Measurements from ENCODE around the gene TMX1. TPM values are rescaled to one million over a fixed set of nuclear protein-coding genes. Genes with fewer than 3 reads are reported as not detected.

TMX1 gene
- total RNA-seq, 1 donor from 2014 or later = 29.9 TPM

GRCh38 chr14:51224551-51224950, 15.5 kb upstream of the TMX1 start:
- H3K36me3 Mint-ChIP-seq (ENCODE audit: unreplicated experiment) = no peaks in the 10 kb centered on the region
- H3K27me3 Mint-ChIP-seq (ENCODE audit: unreplicated experiment) = no peaks in the 10 kb centered on the region
- no peak for TF ChIP-seq CTCF (IDR thresholded peaks at IDR 0.05)
- H3K27ac Mint-ChIP-seq (ENCODE audit: unreplicated experiment) = no peak overlapping the region
- DNase-seq (ENCODE audit: extremely low spot score, unreplicated experiment) = no peak
- no peaks in the 10 kb centered on the region for H3K4me1 Mint-ChIP-seq (ENCODE audit: unreplicated experiment)
- H3K9me3 Mint-ChIP-seq (ENCODE audit: unreplicated experiment) = peaks cover 6% of the 10 kb centered on the region
- no peak overlapping the region for H3K4me3 Mint-ChIP-seq (ENCODE audit: unreplicated experiment)

GRCh38 chr14:51225751-51226150, 14.3 kb upstream of the TMX1 start:
- no peak for TF ChIP-seq CTCF (IDR thresholded peaks at IDR 0.05)
- Mint-ChIP-seq H3K27me3 (ENCODE audit: unreplicated experiment) (no peaks in the 10 kb centered on the region), H3K9me3 (ENCODE audit: unreplicated experiment) (peaks cover 6% of the 10 kb centered on the region), H3K27ac (ENCODE audit: unreplicated experiment) (no peak overlapping the region), H3K4me3 (ENCODE audit: unreplicated experiment) (no peak overlapping the region), H3K36me3 (ENCODE audit: unreplicated experiment) (no peaks in the 10 kb centered on the region), H3K4me1 (ENCODE audit: unreplicated experiment) (no peaks in the 10 kb centered on the region)
- DNase-seq (ENCODE audit: extremely low spot score, unreplicated experiment) = no peak

GRCh38 chr14:51228391-51228790, 11.7 kb upstream of the TMX1 start:
- Mint-ChIP-seq H3K27me3 (ENCODE audit: unreplicated experiment) (no peaks in the 10 kb centered on the region), H3K4me1 (ENCODE audit: unreplicated experiment) (peaks cover 6% of the 10 kb centered on the region)

GRCh38 chr14:51228890-51229289, 11.2 kb upstream of the TMX1 start:
- TF ChIP-seq CTCF (IDR thresholded peaks at IDR 0.05) = no peak
- no peaks in the 10 kb centered on the region for H3K9me3 Mint-ChIP-seq (ENCODE audit: unreplicated experiment)
- DNase-seq (ENCODE audit: extremely low spot score, unreplicated experiment) = no peak
- H3K27ac Mint-ChIP-seq (ENCODE audit: unreplicated experiment) = no peak overlapping the region
- H3K4me1 Mint-ChIP-seq (ENCODE audit: unreplicated experiment) = peaks cover 6% of the 10 kb centered on the region
- H3K4me3 Mint-ChIP-seq (ENCODE audit: unreplicated experiment) = no peak overlapping the region
- H3K27me3 Mint-ChIP-seq (ENCODE audit: unreplicated experiment) = no peaks in the 10 kb centered on the region
- H3K36me3 Mint-ChIP-seq (ENCODE audit: unreplicated experiment) = no peaks in the 10 kb centered on the region

More at GRCh38 chr14:51228391-51228790, 11.7 kb upstream of the TMX1 start:
- no peak overlapping the region for H3K27ac Mint-ChIP-seq (ENCODE audit: unreplicated experiment)
- no peaks in the 10 kb centered on the region for H3K36me3 Mint-ChIP-seq (ENCODE audit: unreplicated experiment)
- DNase-seq (ENCODE audit: extremely low spot score, unreplicated experiment) = no peak
- no peak overlapping the region for H3K4me3 Mint-ChIP-seq (ENCODE audit: unreplicated experiment)
- TF ChIP-seq CTCF (IDR thresholded peaks at IDR 0.05) = no peak
- peaks cover 5% of the 10 kb centered on the region for H3K9me3 Mint-ChIP-seq (ENCODE audit: unreplicated experiment)

GRCh38 chr14:51236314-51236713, 3.7 kb upstream of the TMX1 start:
- no peak overlapping the region for H3K4me3 Mint-ChIP-seq (ENCODE audit: unreplicated experiment)
- TF ChIP-seq CTCF (IDR thresholded peaks at IDR 0.05) = no peak
- no peaks in the 10 kb centered on the region for H3K36me3 Mint-ChIP-seq (ENCODE audit: unreplicated experiment)
- H3K27ac Mint-ChIP-seq (ENCODE audit: unreplicated experiment) = no peak overlapping the region
- peaks cover 6% of the 10 kb centered on the region for H3K4me1 Mint-ChIP-seq (ENCODE audit: unreplicated experiment)
- no peaks in the 10 kb centered on the region for H3K9me3 Mint-ChIP-seq (ENCODE audit: unreplicated experiment)
- DNase-seq (ENCODE audit: extremely low spot score, unreplicated experiment) = no peak
- H3K27me3 Mint-ChIP-seq (ENCODE audit: unreplicated experiment) = no peaks in the 10 kb centered on the region

All from osteocyte (in vitro differentiated cells).